IPS DF 6.9 (cell line): Measurements from ENCODE around the gene ADO.
A peak's percentile ranks its signal among the peaks of the same experiment; 100 is the strongest.

Source experiments
- DNase-seq: peaks from one replicate; pipeline ENCODE4 v3.0.0-alpha.2; 2013; ENCODE audit warnings: low read depth, low spot score
- H3K27ac ChIP-seq: one replicate; pipeline ENCODE4 v1.5.1; 2013; ENCODE audit warnings: low read length, control low read depth
- H3K27me3 ChIP-seq: 2 replicates; pipeline ENCODE4 v1.6.1; 2013; ENCODE audit warnings: mild to moderate bottlenecking, low read length; ENCODE audit not compliant: control insufficient read depth, insufficient read depth
- H3K36me3 ChIP-seq: 2 replicates; pipeline ENCODE4 v1.6.1; 2013; ENCODE audit warnings: low read length; ENCODE audit not compliant: control insufficient read depth, insufficient read depth
- H3K4me1 ChIP-seq: 2 replicates; pipeline ENCODE4 v1.6.1; 2013; ENCODE audit warnings: low read length; ENCODE audit not compliant: control insufficient read depth, insufficient read depth
- H3K4me3 ChIP-seq: 2 replicates; pipeline ENCODE4 v1.5.1; 2013; ENCODE audit warnings: mild to moderate bottlenecking, low read length
- H3K9me3 ChIP-seq: 2 replicates; pipeline ENCODE4 v1.6.1; 2013; ENCODE audit warnings: low read length, inconsistent platforms; ENCODE audit not compliant: control insufficient read depth, insufficient read depth
- WGBS: extraction: QIAGEN DNeasy Blood & Tissue Kit; methylation state at CpG from one replicate; pipeline ENCODE4 v1.1.7; 2013; ENCODE audit warnings: mixed read lengths, missing lambda C conversion rate; ENCODE audit not compliant: insufficient read length, insufficient coverage; 5-methylcytosine and 5-hydroxymethylcytosine counted together

ADO gene

GRCh38 chr10:62794306-62794705 lies 10.2 kb upstream of the ADO start:
- WGBS: no CpG with 5 or more reads among the region's 1 CpG
- Histone ChIP-seq H3K4me1 (no peaks in the 10 kb centered on the region; the same call in 1 of the 2 replicates), H3K27ac (no peak overlapping the region), H3K27me3 (no peaks in the 10 kb centered on the region), H3K4me3 (no peak overlapping the region), H3K36me3 (no peaks in the 10 kb centered on the region), H3K9me3 (no peaks in the 10 kb centered on the region)
- DNase-seq: no peak

- H3K27me3 ChIP-seq: no peaks in the 10 kb centered on the region
- H3K9me3 ChIP-seq: no peaks in the 10 kb centered on the region
- H3K4me3 ChIP-seq: no peak overlapping the region
- no peak for DNase-seq
- H3K27ac ChIP-seq: no peak overlapping the region
- no peaks in the 10 kb centered on the region; the same call in 1 of the 2 replicates for H3K4me1 ChIP-seq
- no peaks in the 10 kb centered on the region for H3K36me3 ChIP-seq
Observed at GRCh38 chr10:62795100-62795499, 9.4 kb upstream of the ADO start.

GRCh38 chr10:62795762-62796161 lies 8.8 kb upstream of the ADO start:
- H3K27ac ChIP-seq: no peak overlapping the region
- no CpG with 5 or more reads among the region's 4 CpGs for WGBS
- H3K27me3 ChIP-seq: no peaks in the 10 kb centered on the region
- H3K4me1 ChIP-seq: no peaks in the 10 kb centered on the region; the same call in 1 of the 2 replicates
- no peak overlapping the region for H3K4me3 ChIP-seq
- H3K9me3 ChIP-seq: no peaks in the 10 kb centered on the region
- DNase-seq: no peak
- no peaks in the 10 kb centered on the region for H3K36me3 ChIP-seq

GRCh38 chr10:62796896-62797295 lies 7.6 kb upstream of the ADO start:
- no peaks in the 10 kb centered on the region; the same call in 1 of the 2 replicates for H3K4me1 ChIP-seq
- no peaks in the 10 kb centered on the region for H3K9me3 ChIP-seq
- no CpG with 5 or more reads among the region's 3 CpGs for WGBS
- no peak overlapping the region for H3K4me3 ChIP-seq
- H3K27ac ChIP-seq: no peak overlapping the region
- H3K27me3 ChIP-seq: no peaks in the 10 kb centered on the region
- DNase-seq: no peak
- H3K36me3 ChIP-seq: no peaks in the 10 kb centered on the region

- WGBS: no CpG with 5 or more reads among the region's 3 CpGs
- no peak for DNase-seq
Observed at GRCh38 chr10:62801871-62802270, 2.6 kb upstream of the ADO start.

GRCh38 chr10:62803724-62804355 lies 680 bp upstream of the ADO start:
- WGBS: no CpG with 5 or more reads among the region's 11 CpGs
- no peaks in the 10 kb centered on the region for H3K9me3 ChIP-seq
- H3K4me1 ChIP-seq: no peaks in the 10 kb centered on the region
- H3K4me3 ChIP-seq: peak overlapping the region; percentile 79; the same call in 1 of the 2 replicates
- no peaks in the 10 kb centered on the region for H3K27me3 ChIP-seq
- DNase-seq: no peak
- no peak overlapping the region for H3K27ac ChIP-seq
- no peaks in the 10 kb centered on the region for H3K36me3 ChIP-seq

More at GRCh38 chr10:62801871-62802270, 2.6 kb upstream of the ADO start:
- Histone ChIP-seq H3K27ac (no peak overlapping the region), H3K9me3 (no peaks in the 10 kb centered on the region), H3K36me3 (no peaks in the 10 kb centered on the region), H3K27me3 (no peaks in the 10 kb centered on the region), H3K4me1 (no peaks in the 10 kb centered on the region), H3K4me3 (no peak overlapping the region)

- H3K27me3 ChIP-seq: no peaks in the 10 kb centered on the region
- no peaks in the 10 kb centered on the region for H3K4me1 ChIP-seq
- no peak overlapping the region for H3K27ac ChIP-seq
- WGBS: no CpG with 5 or more reads among the region's 77 CpGs
- DNase-seq: no peak
- no peaks in the 10 kb centered on the region for H3K9me3 ChIP-seq
- H3K36me3 ChIP-seq: no peaks in the 10 kb centered on the region
- H3K4me3 ChIP-seq: peak overlapping the region; percentile 79
Observed at GRCh38 chr10:62805231-62806099, 945 bp downstream of the ADO start.

GRCh38 chr10:62806251-62806650 lies 1.7 kb downstream of the ADO start:
- DNase-seq: no peak
- Histone ChIP-seq H3K4me1 (no peaks in the 10 kb centered on the region), H3K27ac (no peak overlapping the region)

GRCh38 chr10:62810156-62810902 lies 5.8 kb downstream of the ADO start:
- Histone ChIP-seq H3K36me3 (no peaks in the 10 kb centered on the region), H3K4me3 (no peak overlapping the region), H3K27ac (no peak overlapping the region), H3K27me3 (peaks cover 13% of the 10 kb centered on the region), H3K4me1 (no peaks in the 10 kb centered on the region), H3K9me3 (no peaks in the 10 kb centered on the region)
- no peak for DNase-seq
- WGBS: no CpG with 5 or more reads among the region's 8 CpGs

More at GRCh38 chr10:62806251-62806650, 1.7 kb downstream of the ADO start:
- peak overlapping the region; percentile 79; the same call in 1 of the 2 replicates for H3K4me3 ChIP-seq
- no CpG with 5 or more reads among the region's 1 CpG for WGBS
- H3K9me3 ChIP-seq: no peaks in the 10 kb centered on the region
- no peaks in the 10 kb centered on the region for H3K27me3 ChIP-seq
- no peaks in the 10 kb centered on the region for H3K36me3 ChIP-seq

GRCh38 chr10:62811159-62811875 lies 6.8 kb downstream of the ADO start:
- no peaks in the 10 kb centered on the region for H3K4me1 ChIP-seq
- no peaks in the 10 kb centered on the region for H3K9me3 ChIP-seq
- no peaks in the 10 kb centered on the region for H3K36me3 ChIP-seq
- H3K4me3 ChIP-seq: no peak overlapping the region
- peaks cover 21% of the 10 kb centered on the region for H3K27me3 ChIP-seq
- no CpG with 5 or more reads among the region's 10 CpGs for WGBS
- DNase-seq: no peak
- H3K27ac ChIP-seq: no peak overlapping the region
